COLO829 (cell line): ENCODE results near the gene PMPCA.

Source experiments
- DNase-seq: peaks from one replicate; pipeline ENCODE4 v3.0.0; 2012; ENCODE audit warnings: low spot score

PMPCA gene

GRCh38 chr9:136436055-136436634, 25.7 kb downstream of the PMPCA start:
- no peak for DNase-seq

- DNase-seq, result no peak
These were observed 27.0 kb downstream of the PMPCA start for GRCh38 chr9:136437430-136437829.

GRCh38 chr9:136437839-136438547, 27.5 kb downstream of the PMPCA start:
- DNase-seq, result peak; percentile 11

GRCh38 chr9:136438548-136439480, 28.4 kb downstream of the PMPCA start:
- peak; percentile 6 for DNase-seq

GRCh38 chr9:136439481-136440408, 29.3 kb downstream of the PMPCA start, which contains the start of gene INPP5E:
INPP5E (minus strand) TSS chr9:136439845; CDS start chr9:136439419, 426 bp downstream.
- DNase-seq, result peak; percentile 80

- no peak for DNase-seq
These were observed 30.8 kb downstream of the PMPCA start for GRCh38 chr9:136441191-136441680.

- no peak for DNase-seq
These were observed 31.3 kb downstream of the PMPCA start for GRCh38 chr9:136441681-136442245.

- DNase-seq, result no peak
These were observed 31.8 kb downstream of the PMPCA start for GRCh38 chr9:136442265-136442664.

GRCh38 chr9:136443087-136443486, 32.6 kb downstream of the PMPCA start:
- no peak for DNase-seq

GRCh38 chr9:136443687-136444086, 33.2 kb downstream of the PMPCA start:
- no peak for DNase-seq

GRCh38 chr9:136444102-136444501, 33.6 kb downstream of the PMPCA start:
- no peak for DNase-seq

- no peak for DNase-seq
These were observed 35.3 kb downstream of the PMPCA start for GRCh38 chr9:136445799-136446198.

- no peak for DNase-seq
These were observed 36.8 kb downstream of the PMPCA start for GRCh38 chr9:136447173-136447778.

GRCh38 chr9:136448655-136449054, 38.2 kb downstream of the PMPCA start:
- no peak for DNase-seq

GRCh38 chr9:136451221-136451877, 40.9 kb downstream of the PMPCA start:
- no peak for DNase-seq

GRCh38 chr9:136453326-136453725, 42.9 kb downstream of the PMPCA start:
- no peak for DNase-seq

- no peak for DNase-seq
These were observed 43.8 kb downstream of the PMPCA start for GRCh38 chr9:136454026-136454796.

GRCh38 chr9:136455043-136456002, 44.9 kb downstream of the PMPCA start:
- DNase-seq, result no peak
